Kidney epithelial cell (primary cell): ENCODE measurements around the gene HS6ST2. TPM values are rescaled to one million over a fixed set of nuclear protein-coding genes. Genes with fewer than 3 reads are reported as not detected.
A peak's percentile ranks its signal among the peaks of the same experiment; 100 is the strongest.

Experiments used
- DNase-seq: peaks from one replicate; pipeline ENCODE4 v3.0.0-alpha.2; 2010; ENCODE audit warnings: low read depth
- H3K27me3 ChIP-seq: 2 replicates; pipeline ENCODE4 v1.6.0; 2011; ENCODE audit warnings: low read length; ENCODE audit not compliant: control insufficient read depth, insufficient read depth
- H3K36me3 ChIP-seq: 2 replicates; pipeline ENCODE4 v1.5.1; 2011; ENCODE audit warnings: low read length; ENCODE audit not compliant: control insufficient read depth, insufficient read depth
- H3K4me3 ChIP-seq: 2 replicates; pipeline ENCODE4 v1.5.1; 2011; ENCODE audit warnings: low read depth, mild to moderate bottlenecking, control low read depth, low read length
- CTCF ChIP-seq: IDR thresholded peaks from 2 replicates; pipeline ENCODE4 v1.5.1; 2011; ENCODE audit warnings: mild to moderate bottlenecking, moderate library complexity, low read length, control low read depth, inconsistent platforms; ENCODE audit not compliant: insufficient read depth, poor library complexity, severe bottlenecking
- total RNA-seq: library from RNA; depleted of rRNA; stranded (reverse); fragments of >200 nt; gene quantifications from 2 replicates; pipeline ENCODE4 v1.2.3, GENCODE V29; 2015

The HS6ST2 gene
- total RNA-seq, 1 donor from 2014 or later: 8.4 TPM

GRCh38 chrX:132965461-132965860 lies 7.0 kb upstream of the HS6ST2 start:
- no peaks in the 10 kb centered on the region for H3K36me3 ChIP-seq
- no peaks in the 10 kb centered on the region for H3K27me3 ChIP-seq
- TF ChIP-seq CTCF: no peak
- no peak for DNase-seq
- no peak overlapping the region for H3K4me3 ChIP-seq

GRCh38 chrX:132961511-132961910 lies 3.1 kb upstream of the HS6ST2 start:
- Histone ChIP-seq H3K27me3 (peaks cover 12% of the 10 kb centered on the region), H3K36me3 (no peaks in the 10 kb centered on the region), H3K4me3 (no peak overlapping the region)
- no peak for TF ChIP-seq CTCF
- DNase-seq: no peak

GRCh38 chrX:132957211-132958090 lies 978 bp downstream of the HS6ST2 start:
- Histone ChIP-seq H3K27me3 (peaks cover 12% of the 10 kb centered on the region), H3K4me3 (peak overlapping the region; percentile 36), H3K36me3 (no peaks in the 10 kb centered on the region)
- no peak for TF ChIP-seq CTCF
- no peak for DNase-seq

GRCh38 chrX:132956421-132957210 lies 1.8 kb downstream of the HS6ST2 start:
- no peak for DNase-seq
- H3K27me3 ChIP-seq: peaks cover 12% of the 10 kb centered on the region
- no peaks in the 10 kb centered on the region for H3K36me3 ChIP-seq
- H3K4me3 ChIP-seq: peak overlapping the region; percentile 36
- no peak for TF ChIP-seq CTCF

GRCh38 chrX:132955690-132956089 lies 2.7 kb downstream of the HS6ST2 start:
- H3K36me3 ChIP-seq: no peaks in the 10 kb centered on the region
- no peak for TF ChIP-seq CTCF
- no peak for DNase-seq
- peaks cover 12% of the 10 kb centered on the region for H3K27me3 ChIP-seq
- H3K4me3 ChIP-seq: peak overlapping the region; percentile 36
